ENCODE results near the gene P2RX7.

DNA sequence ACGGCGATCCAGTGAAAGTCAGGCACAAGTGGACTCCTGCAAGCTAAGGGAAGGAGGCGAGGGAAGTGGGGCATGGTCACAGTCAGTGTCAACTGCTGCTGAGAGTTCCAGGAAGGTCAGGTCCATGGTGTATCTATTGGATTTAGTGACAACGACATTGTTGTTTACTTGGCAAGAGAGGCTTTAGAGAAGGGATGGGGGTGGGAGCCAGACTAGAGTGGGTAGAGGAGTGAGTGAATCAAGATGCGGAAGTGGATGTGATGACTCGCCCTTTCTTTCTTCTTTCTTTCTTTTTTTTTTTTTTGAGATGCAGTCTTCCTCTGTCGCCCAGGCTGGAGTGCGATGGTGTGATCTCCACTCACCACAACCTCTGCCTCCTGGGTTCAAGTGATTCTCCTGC is 12.5 kb downstream of the P2RX7 start:
- TF ChIP-seq EZH2 (IDR thresholded peaks at IDR 0.05; ENCODE audit: borderline replicate concordance): no peak
- TF ChIP-seq, protein P1, sequence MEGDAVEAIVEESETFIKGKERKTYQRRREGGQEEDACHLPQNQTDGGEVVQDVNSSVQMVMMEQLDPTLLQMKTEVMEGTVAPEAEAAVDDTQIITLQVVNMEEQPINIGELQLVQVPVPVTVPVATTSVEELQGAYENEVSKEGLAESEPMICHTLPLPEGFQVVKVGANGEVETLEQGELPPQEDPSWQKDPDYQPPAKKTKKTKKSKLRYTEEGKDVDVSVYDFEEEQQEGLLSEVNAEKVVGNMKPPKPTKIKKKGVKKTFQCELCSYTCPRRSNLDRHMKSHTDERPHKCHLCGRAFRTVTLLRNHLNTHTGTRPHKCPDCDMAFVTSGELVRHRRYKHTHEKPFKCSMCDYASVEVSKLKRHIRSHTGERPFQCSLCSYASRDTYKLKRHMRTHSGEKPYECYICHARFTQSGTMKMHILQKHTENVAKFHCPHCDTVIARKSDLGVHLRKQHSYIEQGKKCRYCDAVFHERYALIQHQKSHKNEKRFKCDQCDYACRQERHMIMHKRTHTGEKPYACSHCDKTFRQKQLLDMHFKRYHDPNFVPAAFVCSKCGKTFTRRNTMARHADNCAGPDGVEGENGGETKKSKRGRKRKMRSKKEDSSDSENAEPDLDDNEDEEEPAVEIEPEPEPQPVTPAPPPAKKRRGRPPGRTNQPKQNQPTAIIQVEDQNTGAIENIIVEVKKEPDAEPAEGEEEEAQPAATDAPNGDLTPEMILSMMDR (IDR thresholded peaks at IDR 0.05; ENCODE audit: poor library complexity): no peak
- TF ChIP-seq EZH2phosphoT487 (IDR thresholded peaks at IDR 0.05; ENCODE audit: low read depth, severe bottlenecking, unreplicated experiment): no peak
